GM19455 (cell line): Measurements from ENCODE around the gene NRF1.

Experiments used
- ATAC-seq: cut with Tn5 transposase; IDR thresholded peaks from one replicate; pipeline ENCODE4 v1.9.1; 2021; ENCODE audit not compliant: unreplicated experiment

NRF1 gene

DNA sequence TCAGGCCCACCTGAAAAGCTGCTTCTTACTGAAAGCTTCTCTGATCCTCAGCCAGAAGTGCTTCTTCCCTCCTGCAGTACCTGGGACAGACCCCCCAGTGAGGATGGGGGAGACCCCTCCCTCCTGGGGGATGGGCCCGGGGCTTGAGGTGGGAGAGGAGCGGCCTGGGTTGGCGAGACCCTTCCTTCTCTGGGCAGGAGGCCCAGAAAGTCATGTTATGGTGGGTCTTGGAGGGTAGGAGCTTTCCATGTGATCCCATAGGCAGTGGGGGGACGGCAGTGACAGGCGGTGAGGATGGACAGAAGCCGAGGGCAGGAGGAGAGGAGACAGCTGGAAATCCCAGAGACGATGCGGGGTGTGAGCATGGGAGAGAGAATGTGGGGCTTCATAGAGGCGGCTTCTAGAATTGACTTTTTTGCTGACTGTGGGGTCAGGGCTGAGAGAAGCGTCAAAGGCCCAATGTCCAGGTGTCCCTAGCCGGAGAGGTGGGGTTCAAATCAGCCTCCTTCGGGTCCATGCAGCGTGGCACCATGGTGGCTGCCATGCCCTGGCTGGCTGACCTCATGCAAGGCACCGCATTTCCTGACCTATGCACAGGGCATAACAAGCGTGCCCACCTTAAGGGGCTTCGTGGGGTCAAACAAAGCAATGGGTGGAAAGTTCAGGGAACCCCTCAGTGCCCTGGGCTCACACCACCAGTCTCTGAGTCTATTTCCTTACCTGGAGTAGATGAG, 187.3 kb downstream of the NRF1 start:
- no peak for ATAC-seq

- ATAC-seq, result no peak
Observed at GRCh38 chr7:129799350-129799955, 187.9 kb downstream of the NRF1 start.

GRCh38 chr7:129800901-129801300, 189.4 kb downstream of the NRF1 start:
- ATAC-seq, result no peak

DNA sequence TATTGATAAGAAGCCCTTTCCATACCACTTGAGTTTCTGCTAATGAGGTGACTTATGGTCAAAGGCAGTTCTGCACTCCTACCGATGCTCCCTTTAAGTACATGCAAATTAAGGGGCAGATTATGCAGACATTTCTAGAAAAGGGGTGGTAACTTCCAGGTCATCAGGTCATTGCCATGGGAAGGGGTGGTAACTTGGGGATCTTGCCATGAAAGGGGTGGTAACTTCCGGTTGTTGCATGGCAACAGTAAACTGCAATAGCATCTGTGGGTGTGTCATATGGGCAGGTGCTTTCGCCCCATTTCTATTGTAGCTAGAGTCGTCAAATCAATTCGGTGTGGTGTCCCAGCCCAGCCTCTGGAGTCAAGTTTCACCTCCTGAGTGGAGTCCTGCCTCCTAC, 190.4 kb downstream of the NRF1 start:
- no peak for ATAC-seq

DNA sequence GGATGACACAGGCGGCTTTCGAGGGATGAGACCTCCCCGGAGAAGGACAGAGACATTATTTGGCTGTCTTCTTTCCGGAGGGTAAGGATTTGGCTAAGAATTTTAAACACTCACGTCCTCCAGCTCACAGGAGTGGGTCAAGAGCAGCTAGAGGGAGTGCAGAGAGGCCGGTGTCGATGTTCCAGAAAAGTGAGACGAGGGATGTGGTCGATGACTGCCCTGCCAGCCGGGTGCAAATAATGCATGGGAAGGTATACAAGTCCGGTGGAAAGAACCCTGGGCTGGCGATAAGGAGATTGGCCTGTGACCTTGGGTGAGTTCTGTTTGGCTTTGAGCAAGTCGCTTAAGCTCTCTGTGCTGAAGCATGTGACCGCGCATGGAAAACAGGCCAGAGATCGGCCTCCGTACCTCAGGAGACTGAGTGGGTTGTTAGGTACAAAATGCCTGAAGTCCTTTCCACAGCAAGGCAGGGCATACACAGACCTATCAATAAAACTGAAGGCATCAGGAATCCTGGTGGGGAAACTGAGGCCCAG, 192.1 kb downstream of the NRF1 start:
- no peak for ATAC-seq

DNA sequence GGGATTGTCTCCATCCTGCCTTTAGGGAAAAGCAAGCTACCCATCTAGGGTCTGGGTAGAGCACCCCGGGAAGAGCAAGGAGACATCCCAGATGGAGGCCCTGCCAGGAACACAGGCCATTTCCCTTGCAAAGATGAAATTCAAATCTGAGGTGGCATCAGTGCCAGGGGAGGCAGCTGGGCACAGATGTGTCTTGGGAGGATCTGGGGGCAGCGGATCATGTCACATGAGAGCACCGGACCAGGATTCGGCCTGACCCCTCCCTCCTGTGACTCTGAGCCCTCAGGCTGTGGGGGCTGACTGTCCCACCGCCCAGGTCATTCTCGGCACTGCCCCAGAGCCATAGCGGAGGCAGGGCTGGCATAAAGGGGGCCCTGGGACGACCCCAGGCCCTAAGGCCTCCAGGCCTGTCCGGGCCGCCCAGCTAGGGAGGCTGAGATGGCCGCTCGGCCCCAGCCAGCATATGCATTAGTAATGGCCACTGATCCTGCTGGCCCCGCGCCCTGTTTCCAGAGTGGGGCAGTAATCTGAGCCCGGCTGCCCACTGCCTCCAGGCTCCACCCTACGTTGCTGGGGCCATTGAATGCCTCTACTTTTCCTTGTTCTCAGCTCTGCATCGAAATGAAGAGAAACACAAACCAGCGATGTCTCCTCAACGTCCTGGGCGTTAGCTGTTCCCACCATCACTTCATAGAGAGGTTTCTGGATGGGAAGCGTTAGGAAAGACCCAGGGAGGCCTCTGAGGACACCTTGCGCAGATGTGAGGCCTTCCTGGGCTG, 192.8 kb downstream of the NRF1 start:
- no peak for ATAC-seq

GRCh38 chr7:129804890-129805719, 193.6 kb downstream of the NRF1 start:
- ATAC-seq, result no peak
